Inferior parietal cortex (tissue), 1 donor: ENCODE data around the gene OLIG2.

Source experiments
- DNase-seq: peaks from one replicate; pipeline ENCODE4 v3.0.0-alpha.2; 2016; ENCODE audit errors: extremely low spot score

OLIG2 gene

GRCh38 chr21:33033094-33033951 lies 7.6 kb downstream of the OLIG2 start:
- no peak for DNase-seq

DNA sequence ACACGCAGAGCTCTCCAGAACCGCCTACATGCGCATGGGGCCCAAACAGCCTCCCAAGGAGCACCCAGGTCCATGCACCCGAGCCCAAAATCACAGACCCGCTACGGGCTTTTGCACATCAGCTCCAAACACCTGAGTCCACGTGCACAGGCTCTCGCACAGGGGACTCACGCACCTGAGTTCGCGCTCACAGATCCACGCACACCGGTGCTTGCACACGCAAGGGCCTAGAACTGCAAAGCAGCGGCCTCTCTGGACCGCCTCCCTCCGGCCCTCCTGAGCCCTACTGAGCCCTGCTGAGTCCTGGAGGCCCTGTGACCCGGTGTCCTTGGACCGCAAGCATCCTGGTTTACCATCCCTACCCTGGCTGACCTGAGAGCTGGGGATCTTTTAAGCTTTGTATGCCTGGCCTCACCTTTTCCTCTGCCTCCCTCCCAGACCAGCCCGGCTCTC lies 8.3 kb downstream of the OLIG2 start:
- no peak for DNase-seq

- no peak for DNase-seq
Observed at GRCh38 chr21:33035147-33035546, 9.4 kb downstream of the OLIG2 start.

DNA sequence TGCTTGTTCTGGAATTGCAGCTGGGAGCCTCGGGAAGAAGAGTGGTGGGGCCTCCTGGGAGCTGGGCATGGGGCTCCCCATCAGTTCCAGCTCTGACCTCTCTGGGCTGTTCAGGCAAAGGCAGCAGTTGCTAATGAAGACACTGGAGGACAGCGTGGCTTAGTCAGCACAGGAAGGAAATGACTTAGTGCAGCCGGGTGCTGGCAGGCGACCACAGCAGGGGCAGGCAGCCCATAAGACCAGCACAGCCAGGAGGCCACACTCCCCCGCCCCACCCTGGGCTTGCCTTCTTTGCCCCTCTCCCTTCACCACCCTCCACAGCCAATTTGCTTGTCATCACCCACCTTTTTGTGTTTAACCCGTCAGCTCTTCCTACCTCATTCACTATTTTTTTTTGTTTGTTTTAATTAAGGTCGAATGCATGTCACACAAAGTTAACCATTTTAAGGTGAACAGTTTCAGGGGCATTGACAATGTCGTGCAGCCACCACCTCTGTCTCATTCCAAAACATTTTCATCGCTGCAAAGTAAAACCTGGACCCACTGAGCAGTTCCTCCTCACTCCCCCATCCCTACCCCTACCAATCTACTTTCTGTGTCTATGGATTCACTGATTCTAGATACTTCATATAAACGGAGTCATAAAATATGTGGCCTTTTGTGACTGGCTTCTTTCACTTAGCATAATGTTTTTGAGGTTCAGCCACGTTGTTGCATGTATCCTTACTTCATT lies 10.9 kb downstream of the OLIG2 start:
- no peak for DNase-seq

DNA sequence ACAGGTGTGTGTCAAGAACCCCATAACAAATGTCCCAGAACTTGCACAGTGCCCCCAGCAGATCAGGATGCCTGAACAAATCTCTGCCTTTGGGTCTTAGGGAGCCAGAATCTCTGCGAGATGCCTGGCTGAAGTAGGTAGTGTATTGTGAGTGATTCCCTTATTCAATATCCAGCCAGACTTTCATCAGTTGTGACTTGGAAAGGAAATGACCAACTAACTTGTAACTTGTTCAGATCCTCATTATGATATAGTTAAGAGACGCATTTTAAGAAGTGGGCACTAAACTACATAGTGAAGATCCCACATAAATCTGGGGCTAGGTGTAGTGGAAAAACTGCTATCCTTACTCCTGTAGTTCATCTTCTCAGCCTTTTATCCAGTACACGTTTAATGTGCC lies 11.8 kb downstream of the OLIG2 start:
- DNase-seq: no peak

DNA sequence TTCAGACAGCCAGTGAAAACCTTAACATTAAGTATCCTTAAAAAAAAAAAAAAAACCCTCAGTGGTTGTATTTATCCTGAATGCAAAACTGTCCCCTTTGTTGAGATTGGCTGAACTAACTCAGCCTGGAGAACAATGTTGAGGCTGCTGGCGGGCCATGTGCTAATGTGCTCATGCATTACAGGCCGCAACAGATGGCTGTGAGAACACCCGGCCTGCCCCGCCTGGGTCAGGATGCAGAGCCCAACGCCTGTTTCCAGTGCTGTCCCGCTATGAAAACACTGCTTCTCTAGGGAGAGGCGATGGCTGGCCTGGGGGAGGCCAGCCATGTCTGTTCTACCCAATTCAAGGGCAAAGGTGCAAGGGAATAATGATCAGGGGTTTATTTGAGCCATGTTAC lies 13.8 kb downstream of the OLIG2 start:
- DNase-seq: peak; percentile 73

- DNase-seq: no peak
Observed at GRCh38 chr21:33040215-33040614, 14.5 kb downstream of the OLIG2 start.

DNA sequence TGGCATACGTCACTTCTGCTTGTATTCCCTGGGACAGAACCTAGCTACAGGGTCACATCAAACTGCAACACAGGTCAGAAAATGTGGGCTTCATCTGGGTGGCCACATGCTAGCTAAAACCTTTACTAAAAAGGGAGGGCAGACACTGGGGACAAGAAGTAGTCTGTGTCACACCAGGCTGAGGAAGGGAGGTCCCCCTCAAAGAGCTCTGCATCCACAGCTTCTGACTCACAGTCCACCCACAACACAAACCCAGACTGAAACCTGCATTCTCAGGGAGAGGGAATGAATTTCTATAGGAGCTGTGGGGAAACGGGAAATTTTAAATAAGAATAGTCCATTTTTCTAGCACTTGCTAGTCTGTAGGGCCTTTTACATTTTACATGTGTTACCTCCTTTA lies 16.2 kb downstream of the OLIG2 start:
- no peak for DNase-seq

DNA sequence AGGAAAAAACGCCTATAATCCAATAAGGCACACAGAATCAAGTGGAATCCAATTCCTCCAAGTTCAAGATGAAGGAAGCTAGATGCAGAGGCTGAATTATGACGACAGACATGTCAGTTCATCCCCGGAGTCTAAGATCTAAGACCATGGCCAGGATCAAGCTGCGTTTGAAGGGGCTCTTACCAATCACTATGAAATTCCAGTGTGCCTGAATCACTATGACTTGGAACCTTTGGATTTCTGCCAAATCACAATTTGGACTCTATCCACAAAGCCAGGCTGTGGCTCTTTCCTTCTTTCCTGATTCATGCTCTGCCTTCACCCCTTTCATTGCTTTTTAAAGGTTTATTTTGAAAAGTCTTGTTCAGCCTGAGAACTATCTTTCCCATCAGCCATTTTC lies 17.1 kb downstream of the OLIG2 start:
- DNase-seq: no peak

DNA sequence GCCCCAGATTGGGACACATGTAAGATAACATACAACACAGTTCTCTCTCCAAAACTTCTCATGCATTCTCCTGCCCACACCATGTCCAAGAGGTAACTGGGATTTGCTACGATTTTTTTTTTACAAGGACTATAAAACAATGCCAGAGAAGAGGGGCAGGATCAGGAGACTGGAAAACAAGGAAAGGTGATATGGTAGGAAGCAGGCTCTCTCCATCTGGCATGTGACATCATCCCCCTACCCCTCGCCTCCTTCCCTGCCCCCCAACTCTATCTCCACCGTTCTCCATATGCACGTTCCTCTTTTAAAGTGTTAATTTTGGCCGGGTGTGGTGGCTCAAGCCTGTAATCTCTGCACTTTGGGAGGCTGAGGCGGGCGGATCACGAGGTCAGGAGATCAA lies 20.7 kb downstream of the OLIG2 start:
- DNase-seq: no peak

DNA sequence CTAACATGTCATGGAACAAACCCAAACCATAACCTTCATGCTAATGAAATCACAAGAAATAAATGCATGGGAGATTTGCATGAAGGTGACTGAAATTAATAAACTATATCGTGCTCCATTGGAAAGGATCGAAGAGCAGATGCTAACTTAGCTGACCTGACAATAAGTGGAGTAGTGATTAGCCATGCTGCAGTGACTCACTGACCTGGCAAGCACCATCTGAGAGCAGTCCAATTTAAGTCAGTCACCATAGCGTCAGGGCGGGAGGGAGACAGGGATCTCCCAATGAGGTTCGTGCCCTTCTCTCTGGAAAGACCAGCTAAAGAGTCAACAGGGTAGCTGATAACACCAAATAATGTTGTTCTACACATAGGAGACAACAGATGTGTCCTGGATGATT lies 21.5 kb downstream of the OLIG2 start:
- no peak for DNase-seq

DNA sequence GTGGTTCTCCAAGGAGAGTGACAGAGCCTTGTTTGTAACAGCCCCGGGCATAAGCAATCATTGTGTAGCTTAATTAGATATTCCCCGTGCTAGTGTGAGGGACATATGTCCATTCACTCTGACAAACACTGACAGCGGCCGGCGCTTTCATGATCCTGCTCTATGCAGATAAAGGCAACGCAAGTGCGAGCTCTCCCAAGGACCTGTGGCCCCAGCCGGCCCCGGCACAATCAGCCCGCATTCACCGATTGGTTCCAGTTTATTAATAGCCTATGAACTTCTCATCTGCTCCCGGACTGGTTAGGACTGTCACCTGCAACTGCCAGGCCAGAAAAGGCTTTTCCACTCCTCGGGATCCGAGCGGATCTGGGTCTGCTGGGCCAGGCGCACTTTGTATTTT lies 26.2 kb downstream of the OLIG2 start:
- DNase-seq: no peak

DNA sequence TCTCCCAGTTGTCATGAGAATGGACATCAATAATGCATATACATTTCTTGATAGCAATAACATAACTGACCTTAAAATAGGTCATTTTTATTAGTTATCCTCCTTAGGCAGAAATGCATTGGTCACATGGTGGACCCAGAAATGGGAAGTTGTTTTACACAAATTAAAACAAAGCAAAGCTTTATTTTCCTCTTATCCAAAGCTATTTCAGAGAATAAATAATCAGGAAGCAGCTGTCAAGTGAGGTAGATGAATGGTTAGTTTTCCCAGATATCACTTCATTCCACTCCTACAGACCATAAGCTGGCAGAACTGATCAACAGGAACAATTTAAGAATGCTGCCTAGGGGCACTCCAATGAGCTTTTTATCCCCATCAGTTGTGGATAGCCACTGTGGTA lies 28.2 kb downstream of the OLIG2 start:
- DNase-seq: no peak

GRCh38 chr21:33055991-33056390 lies 30.3 kb downstream of the OLIG2 start:
- DNase-seq: no peak

DNA sequence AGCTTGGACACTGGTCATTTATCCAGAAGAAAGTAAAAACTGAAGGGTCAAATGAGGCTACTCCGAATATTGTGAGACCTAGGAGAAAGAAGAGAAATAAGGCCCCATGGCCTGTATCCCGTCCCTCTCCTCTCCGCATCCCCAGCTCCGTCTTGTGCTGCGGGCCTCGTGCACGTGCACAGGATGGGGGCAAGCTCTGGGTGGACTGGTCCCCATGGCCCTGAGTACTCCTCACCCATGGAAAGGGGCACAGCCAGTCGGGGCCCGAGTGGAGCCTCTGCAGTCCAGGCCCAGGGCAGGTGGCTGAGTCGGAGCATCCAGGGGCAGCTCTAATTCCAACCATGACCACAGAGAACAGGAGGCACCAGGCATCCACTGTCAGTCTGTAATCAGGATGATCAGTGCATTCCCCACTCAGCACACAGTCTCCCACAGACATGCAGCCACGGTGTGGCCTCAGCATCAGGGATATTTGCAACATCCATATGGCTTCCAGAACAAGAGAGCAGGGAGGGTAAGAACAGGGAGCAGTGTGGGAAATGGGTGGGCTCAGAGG lies 31.7 kb downstream of the OLIG2 start:
- no peak for DNase-seq

DNA sequence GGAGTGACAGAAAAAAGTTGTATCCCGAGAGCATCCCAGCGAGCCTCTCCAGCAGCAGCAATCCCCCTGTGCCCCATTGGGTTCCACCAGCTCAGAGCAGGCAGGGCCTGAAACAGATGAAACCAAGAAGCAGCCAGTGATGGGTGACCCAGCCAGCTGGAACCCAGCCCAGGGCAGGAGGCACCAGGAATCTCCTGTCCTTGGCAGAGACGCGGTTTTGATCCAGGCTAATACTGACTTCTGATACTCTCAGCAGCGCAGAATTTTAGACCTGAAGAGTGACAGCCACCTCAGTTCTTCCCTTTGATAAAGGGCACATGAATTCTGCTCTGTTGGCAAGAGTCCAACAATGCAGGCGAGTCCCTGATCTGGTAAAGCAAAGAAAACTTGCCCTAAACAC lies 32.8 kb downstream of the OLIG2 start:
- DNase-seq: no peak

- DNase-seq: no peak
Observed at GRCh38 chr21:33058957-33059356, 33.2 kb downstream of the OLIG2 start.

DNA sequence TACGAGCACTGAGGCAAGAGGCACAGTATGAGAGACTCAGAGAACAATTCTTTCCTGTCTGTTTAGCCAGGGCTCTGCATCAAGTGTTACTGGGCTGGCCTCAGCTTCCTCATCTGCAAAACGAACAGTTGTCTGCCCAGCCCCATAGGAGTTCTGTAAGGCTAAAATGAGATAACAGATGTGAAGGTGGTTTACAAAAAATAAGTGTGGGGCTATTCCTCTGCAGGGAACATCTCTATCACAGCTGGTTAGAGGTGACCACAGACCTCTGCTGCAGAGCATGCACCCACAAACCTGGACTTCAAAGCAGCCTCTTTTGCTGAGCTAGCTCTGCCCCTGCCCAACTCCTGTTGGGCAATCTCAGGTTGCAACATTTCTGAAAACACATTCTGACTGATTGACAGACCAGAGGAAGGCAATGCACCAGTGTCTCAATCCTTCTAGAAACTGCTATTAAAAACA lies 33.7 kb downstream of the OLIG2 start:
- no peak for DNase-seq

DNA sequence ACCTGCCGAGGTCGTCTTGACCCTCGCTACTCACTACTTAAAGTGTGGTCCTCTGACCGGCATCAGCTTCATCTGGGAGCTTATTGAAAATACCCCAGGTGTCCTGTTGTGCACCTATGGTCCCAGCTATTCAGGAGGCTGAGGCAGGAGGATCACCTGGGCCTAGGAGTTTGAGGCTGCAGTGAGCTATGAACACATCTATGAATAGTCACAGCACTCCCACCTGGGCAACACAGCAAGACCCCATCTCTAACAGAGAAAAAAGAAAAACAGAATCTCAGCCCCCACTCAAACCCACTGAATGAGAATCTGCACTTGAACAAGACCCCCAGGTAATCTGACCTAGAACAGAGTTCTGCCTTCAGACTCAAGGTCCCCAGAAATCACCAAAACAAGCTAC lies 35.5 kb downstream of the OLIG2 start:
- no peak for DNase-seq

- no peak for DNase-seq
Observed at GRCh38 chr21:33063375-33063883, 37.7 kb downstream of the OLIG2 start.

DNA sequence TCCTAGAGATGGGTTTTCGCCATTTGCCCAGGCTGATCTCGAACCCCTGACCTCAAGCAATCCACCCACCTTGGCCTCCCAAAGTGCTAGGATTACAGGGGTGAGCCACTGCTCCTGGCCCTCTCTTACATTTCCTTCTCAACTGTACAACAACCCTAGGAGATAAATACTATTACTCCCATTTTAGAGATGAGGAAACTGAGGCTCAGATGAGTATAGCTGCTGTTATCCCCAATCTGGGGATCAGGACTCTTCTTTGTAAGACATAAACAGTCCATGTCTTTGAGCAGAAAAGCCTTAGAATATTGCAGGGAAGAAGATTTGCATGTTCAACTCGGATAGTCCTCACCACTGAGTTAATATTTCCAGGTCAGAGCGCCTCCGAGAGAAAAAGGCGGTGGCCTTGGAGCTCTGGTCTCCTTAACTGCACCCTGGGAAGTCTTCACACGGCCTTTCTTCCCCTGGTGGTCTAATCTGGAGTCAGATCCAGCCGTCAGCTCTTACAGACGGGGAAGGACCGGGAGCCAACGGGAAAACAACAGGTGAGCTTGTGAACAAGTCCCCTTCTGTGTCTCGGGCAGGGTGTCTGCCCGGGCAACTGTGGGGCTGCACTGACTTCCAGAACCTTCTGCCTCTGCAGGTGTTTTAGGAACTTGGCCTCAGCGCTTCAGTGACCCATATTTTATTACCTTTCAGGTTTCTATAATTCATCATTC lies 38.3 kb downstream of the OLIG2 start:
- no peak for DNase-seq
